ENCODE data around the gene RNF25. TPM values are rescaled to one million over a fixed set of nuclear protein-coding genes. Genes with fewer than 3 reads are reported as not detected.

Gene RNF25
- polyA plus RNA-seq, 4 donors, result 15.1 to 19.8 (median 18.5) TPM

Other genes starting within 250 kb of the RNF25 start
- gene USP37, start 103.7 kb downstream of the RNF25 start, polyA plus RNA-seq, result 10 to 100 TPM in 1 of 4 donors, 1 to 10 TPM in 3; 2.0 to 10.5 (median 2.3) TPM
- gene CNOT9, start 103.2 kb downstream of the RNF25 start, polyA plus RNA-seq, result 10 to 100 TPM; 11.4 to 36.1 (median 17.6) TPM
- 1 to 10 TPM in 2 of 4 donors, under 1 TPM in 1, not detected in 1; 0.97 to 1.4 (median 1.0) TPM for gene PLCD4, start 64.1 kb downstream of the RNF25 start, polyA plus RNA-seq
- gene ZNF142, start 12.4 kb downstream of the RNF25 start, polyA plus RNA-seq, result 10 to 100 TPM in 1 of 4 donors, 1 to 10 TPM in 3; 3.0 to 12.6 (median 5.1) TPM
- gene BCS1L, start 12.3 kb downstream of the RNF25 start, polyA plus RNA-seq, result 10 to 100 TPM; 18.9 to 42.7 (median 28.6) TPM
- 10 to 100 TPM in 3 of 4 donors, 1 to 10 TPM in 1; 9.7 to 38.9 (median 14.9) TPM for gene STK36, start 84 bp upstream of the RNF25 start, polyA plus RNA-seq
- 10 to 100 TPM in 3 of 4 donors, 1 to 10 TPM in 1; 8.6 to 25.7 (median 12.5) TPM for gene TTLL4, start 38.8 kb upstream of the RNF25 start, polyA plus RNA-seq
- gene CYP27A1, start 110.1 kb upstream of the RNF25 start, polyA plus RNA-seq, result 100 to 1,000 TPM in 2 of 4 donors, 10 to 100 TPM in 2; 46.7 to 125 (median 98.6) TPM
- under 1 TPM in 1 of 4 donors, not detected in 3; 0.15 TPM for gene PRKAG3, start 159.8 kb upstream of the RNF25 start, polyA plus RNA-seq
- gene WNT6, start 187.8 kb upstream of the RNF25 start, polyA plus RNA-seq, result 1 to 10 TPM in 1 of 4 donors, under 1 TPM in 1, not detected in 2; 0.06 to 1.8 TPM
- 1 to 10 TPM in 1 of 4 donors, under 1 TPM in 2, not detected in 1; 0.07 to 2.4 (median 0.37) TPM for gene WNT10A, start 208.8 kb upstream of the RNF25 start, polyA plus RNA-seq

All from small intestine (tissue), 4 donors.